ENCODE data around the gene FBXL22. TPM values are rescaled to one million over a fixed set of nuclear protein-coding genes. Genes with fewer than 3 reads are reported as not detected.
"Not testable (repeated sequence)": the region's sequence is repeated elsewhere in the genome, so short reads cannot be mapped to it uniquely, and the experiment has no call there.

FBXL22 gene
- total and polyA plus RNA-seq, 7 experiments from 2014 or later = 0.94 to 3.3 (median 1.6) TPM

GRCh38 chr15:63610209-63610841 lies 13.1 kb downstream of the FBXL22 start:
- ChIA-PET POLR2A (interaction anchor here (0.6 to 2.9 kb wide), 10 partner anchors 10 to 485 kb away, joined by 3 to 25 read pairs (median 3); partner anchors contain the start of genes SNX1 and USP3), CTCF (interaction anchor here (0.5 to 3.1 kb wide), 22 partner anchors 9 to 483 kb away, joined by 3 to 16 read pairs (median 4); partner anchors contain the start of genes CIAO2A and FBXL22)
- peaks cover 14 to 43% (median 29%) of the 10 kb centered on the region in 5 donors for H3K36me3 Mint-ChIP-seq
- no peaks in the 10 kb centered on the region for H3K27me3 Mint-ChIP-seq
- Histone ChIP-seq H3K27me3 (ENCODE audit: control insufficient read depth in 2 of 2, insufficient read depth in 2 of 2, low read length in 2 of 2) (no peaks in the 10 kb centered on the region), H3K9me3 (ENCODE audit: control insufficient read depth in 2 of 3, low read length in 3 of 3) (no peaks in the 10 kb centered on the region), H3K4me3 (ENCODE audit: low read length) (no peak overlapping the region), H3K27ac (ENCODE audit: low read depth, low read length) (peak overlapping the region; percentile 69), H3K36me3 (ENCODE audit: control insufficient read depth in 2 of 3, insufficient read depth in 3 of 3, low read length in 3 of 3) (peaks cover 9 to 62% (median 15%) of the 10 kb centered on the region in 3 experiments), H3K4me1 (ENCODE audit: control insufficient read depth in 2 of 2, insufficient read depth in 2 of 2, low read length in 2 of 2) (peaks cover 23 to 25% of the 10 kb centered on the region in 2 donors)
- DNase-seq (peak in 8 of 9 donors; percentile 43 to 71 (median 64)), ATAC-seq (peak; percentile 94)
- H3K27ac Mint-ChIP-seq = peak overlapping the region; percentile 74 to 94 (median 84)
- H3K4me3 Mint-ChIP-seq = peak overlapping the region in 7 of 10 donors; percentile 9 to 68 (median 42)
- H3K4me1 Mint-ChIP-seq = peaks cover 23 to 51% (median 40%) of the 10 kb centered on the region in 7 donors
- H3K9me3 Mint-ChIP-seq = no peaks in the 10 kb centered on the region
- intact Hi-C loops (cut with micrococcal nuclease) = loop anchor here (1.0 to 5.0 kb wide), 10 partner anchors 9 to 457 kb away; partner anchors contain the start of gene DAPK2 (in 1 of the 2)

- Mint-ChIP-seq H3K27ac (peak overlapping the region; percentile 74 to 94 (median 84)), H3K36me3 (peaks cover 18 to 50% (median 32%) of the 10 kb centered on the region in 5 donors), H3K4me3 (peak overlapping the region in 1 of 10 donors; percentile 36), H3K9me3 (no peaks in the 10 kb centered on the region), H3K27me3 (no peaks in the 10 kb centered on the region), H3K4me1 (peaks cover 15 to 42% (median 32%) of the 10 kb centered on the region in 7 donors)
- DNase-seq (no peak), ATAC-seq (no peak)
- POLR2A ChIA-PET = interaction anchor here (1.0 to 2.9 kb wide), 4 partner anchors 11 to 484 kb away, joined by 3 to 25 read pairs (median 4); partner anchors contain the start of gene SNX1
- H3K9me3 ChIP-seq (ENCODE audit: control insufficient read depth in 2 of 3, low read length in 3 of 3) = no peaks in the 10 kb centered on the region
- intact Hi-C loops (cut with micrococcal nuclease) = loop anchor here (2.0 to 5.0 kb wide), 6 partner anchors 28 to 436 kb away; partner anchors contain the start of gene DAPK2 (in 1 of the 2)
- H3K27ac ChIP-seq (ENCODE audit: low read depth, low read length) = peak overlapping the region; percentile 69
- H3K27me3 ChIP-seq (ENCODE audit: control insufficient read depth in 2 of 2, insufficient read depth in 2 of 2, low read length in 2 of 2) = no peaks in the 10 kb centered on the region
- CTCF ChIA-PET = interaction anchor here (0.5 to 3.1 kb wide), 8 partner anchors 12 to 456 kb away, joined by 3 to 16 read pairs (median 3); partner anchors contain the start of gene DAPK2
- H3K36me3 ChIP-seq (ENCODE audit: control insufficient read depth in 2 of 3, insufficient read depth in 3 of 3, low read length in 3 of 3) = peaks cover 15 to 69% (median 15%) of the 10 kb centered on the region in 3 experiments
- H3K4me3 ChIP-seq (ENCODE audit: low read length) = no peak overlapping the region
- H3K4me1 ChIP-seq (ENCODE audit: control insufficient read depth in 2 of 2, insufficient read depth in 2 of 2, low read length in 2 of 2) = peaks cover 15 to 17% of the 10 kb centered on the region in 2 donors
Measured at GRCh38 chr15:63611177-63611576, 14.0 kb downstream of the FBXL22 start.

GRCh38 chr15:63612300-63612699 lies 15.1 kb downstream of the FBXL22 start:
- H3K36me3 ChIP-seq (ENCODE audit: control insufficient read depth in 2 of 3, insufficient read depth in 3 of 3, low read length in 3 of 3) = peaks cover 15 to 74% (median 17%) of the 10 kb centered on the region in 3 experiments
- H3K4me3 Mint-ChIP-seq = no peak overlapping the region

GRCh38 chr15:63615935-63616334 lies 18.7 kb downstream of the FBXL22 start:
- DNase-seq = no peak
- Mint-ChIP-seq H3K9me3 (peaks cover 0 to 10% (median 0%) of the 10 kb centered on the region in 11 donors), H3K4me3 (no peak overlapping the region), H3K36me3 (peaks cover 9 to 54% (median 28%) of the 10 kb centered on the region in 5 donors), H3K27ac (peak overlapping the region in 5 of 9 donors; percentile 10 to 53 (median 32)), H3K4me1 (peaks cover 5 to 12% (median 6%) of the 10 kb centered on the region in 7 donors), H3K27me3 (no peaks in the 10 kb centered on the region)
- no peaks in the 10 kb centered on the region for H3K9me3 ChIP-seq (ENCODE audit: control insufficient read depth in 2 of 3, low read length in 3 of 3)
- H3K4me1 ChIP-seq (ENCODE audit: control insufficient read depth in 2 of 2, insufficient read depth in 2 of 2, low read length in 2 of 2) = peaks cover under 1 to 1% of the 10 kb centered on the region in 2 donors
- ChIA-PET POLR2A (no interaction called here), CTCF (interaction anchor here (1.2 kb wide), 1 partner anchor 9 kb away, joined by 3 read pairs; no protein-coding TSS in a partner anchor)
- peaks cover 0 to 45% (median 15%) of the 10 kb centered on the region in 3 experiments for H3K36me3 ChIP-seq (ENCODE audit: control insufficient read depth in 2 of 3, insufficient read depth in 3 of 3, low read length in 3 of 3)
- no peak overlapping the region for H3K27ac ChIP-seq (ENCODE audit: low read depth, low read length)
- no peak overlapping the region for H3K4me3 ChIP-seq (ENCODE audit: low read length)
- ATAC-seq = no peak
- H3K27me3 ChIP-seq (ENCODE audit: control insufficient read depth in 2 of 2, insufficient read depth in 2 of 2, low read length in 2 of 2) = no peaks in the 10 kb centered on the region
- intact Hi-C loops (cut with micrococcal nuclease) = no loop called here

More at GRCh38 chr15:63612300-63612699, 15.1 kb downstream of the FBXL22 start:
- H3K27ac ChIP-seq (ENCODE audit: low read depth, low read length) = no peak overlapping the region
- Mint-ChIP-seq H3K4me1 (peaks cover 15 to 35% (median 28%) of the 10 kb centered on the region in 7 donors), H3K27me3 (no peaks in the 10 kb centered on the region), H3K36me3 (peaks cover 18 to 57% (median 37%) of the 10 kb centered on the region in 5 donors), H3K27ac (peak overlapping the region; percentile 15 to 87 (median 74)), H3K9me3 (no peaks in the 10 kb centered on the region)
- no peak overlapping the region for H3K4me3 ChIP-seq (ENCODE audit: low read length)
- H3K4me1 ChIP-seq (ENCODE audit: control insufficient read depth in 2 of 2, insufficient read depth in 2 of 2, low read length in 2 of 2) = peaks cover 9 to 11% of the 10 kb centered on the region in 2 donors
- ChIA-PET CTCF (interaction anchor here (0.7 to 3.1 kb wide), 3 partner anchors 8 to 455 kb away, joined by 3 to 16 read pairs (median 8); no protein-coding TSS in a partner anchor), POLR2A (interaction anchor here (2.9 kb wide), 1 partner anchor 12 kb away, joined by 25 read pairs; no protein-coding TSS in a partner anchor)
- intact Hi-C loops (cut with micrococcal nuclease) = loop anchor here in 1 of 2 donors (5.0 kb wide), 1 partner anchor 325 kb away; no protein-coding TSS in a partner anchor
- ATAC-seq = no peak
- no peak for DNase-seq
- no peaks in the 10 kb centered on the region for H3K9me3 ChIP-seq (ENCODE audit: control insufficient read depth in 2 of 3, low read length in 3 of 3)
- no peaks in the 10 kb centered on the region for H3K27me3 ChIP-seq (ENCODE audit: control insufficient read depth in 2 of 2, insufficient read depth in 2 of 2, low read length in 2 of 2)

GRCh38 chr15:63617147-63617546 lies 20.0 kb downstream of the FBXL22 start:
- H3K4me3 Mint-ChIP-seq; H3K27me3 Mint-ChIP-seq; H3K4me3 ChIP-seq (ENCODE audit: low read length); intact Hi-C loops (cut with micrococcal nuclease); H3K4me1 Mint-ChIP-seq; POLR2A ChIA-PET; DNase-seq; H3K27ac ChIP-seq (ENCODE audit: low read depth, low read length); H3K27me3 ChIP-seq (ENCODE audit: control insufficient read depth in 2 of 2, insufficient read depth in 2 of 2, low read length in 2 of 2); ATAC-seq; H3K9me3 ChIP-seq (ENCODE audit: control insufficient read depth in 2 of 3, low read length in 3 of 3); H3K4me1 ChIP-seq (ENCODE audit: control insufficient read depth in 2 of 2, insufficient read depth in 2 of 2, low read length in 2 of 2): not testable (repeated sequence)
- peaks cover 0 to 11% (median 0%) of the 10 kb centered on the region in 11 donors for H3K9me3 Mint-ChIP-seq
- peak overlapping the region in 3 of 9 donors; percentile 26 to 71 (median 32) for H3K27ac Mint-ChIP-seq
- peaks cover 17 to 55% (median 32%) of the 10 kb centered on the region in 5 donors for H3K36me3 Mint-ChIP-seq
- CTCF ChIA-PET = interaction anchor here (1.2 kb wide), 1 partner anchor 10 kb away, joined by 3 read pairs; no protein-coding TSS in a partner anchor
- peaks cover 0 to 40% (median 15%) of the 10 kb centered on the region in 3 experiments for H3K36me3 ChIP-seq (ENCODE audit: control insufficient read depth in 2 of 3, insufficient read depth in 3 of 3, low read length in 3 of 3)

- H3K9me3 ChIP-seq (ENCODE audit: control insufficient read depth in 2 of 3, low read length in 3 of 3); CTCF ChIA-PET; H3K27ac ChIP-seq (ENCODE audit: low read depth, low read length); H3K27me3 Mint-ChIP-seq; ATAC-seq; DNase-seq; H3K4me1 ChIP-seq (ENCODE audit: control insufficient read depth in 2 of 2, insufficient read depth in 2 of 2, low read length in 2 of 2); H3K4me1 Mint-ChIP-seq; POLR2A ChIA-PET; H3K4me3 Mint-ChIP-seq; intact Hi-C loops (cut with micrococcal nuclease); H3K4me3 ChIP-seq (ENCODE audit: low read length); H3K27me3 ChIP-seq (ENCODE audit: control insufficient read depth in 2 of 2, insufficient read depth in 2 of 2, low read length in 2 of 2): not testable (repeated sequence)
- Mint-ChIP-seq H3K27ac (peak overlapping the region in 1 of 9 donors; percentile 12), H3K9me3 (peaks cover 0 to 11% (median 0%) of the 10 kb centered on the region in 11 donors), H3K36me3 (peaks cover 18 to 57% (median 28%) of the 10 kb centered on the region in 5 donors)
- H3K36me3 ChIP-seq (ENCODE audit: control insufficient read depth in 2 of 3, insufficient read depth in 3 of 3, low read length in 3 of 3) = peaks cover 2 to 40% (median 17%) of the 10 kb centered on the region in 3 experiments
Measured at GRCh38 chr15:63617627-63618026, 20.4 kb downstream of the FBXL22 start.
